Left forelimb (tissue), 1 donor: Measurements from ENCODE around the gene CDK2.
"Not testable (repeated sequence)": the region's sequence is repeated elsewhere in the genome, so short reads cannot be mapped to it uniquely, and the experiment has no call there.

ENCODE experiments used
- DNase-seq: peaks from one replicate; pipeline ENCODE4 v3.0.0-alpha.2; 2018; ENCODE audit warnings: low spot score

The CDK2 gene

DNA sequence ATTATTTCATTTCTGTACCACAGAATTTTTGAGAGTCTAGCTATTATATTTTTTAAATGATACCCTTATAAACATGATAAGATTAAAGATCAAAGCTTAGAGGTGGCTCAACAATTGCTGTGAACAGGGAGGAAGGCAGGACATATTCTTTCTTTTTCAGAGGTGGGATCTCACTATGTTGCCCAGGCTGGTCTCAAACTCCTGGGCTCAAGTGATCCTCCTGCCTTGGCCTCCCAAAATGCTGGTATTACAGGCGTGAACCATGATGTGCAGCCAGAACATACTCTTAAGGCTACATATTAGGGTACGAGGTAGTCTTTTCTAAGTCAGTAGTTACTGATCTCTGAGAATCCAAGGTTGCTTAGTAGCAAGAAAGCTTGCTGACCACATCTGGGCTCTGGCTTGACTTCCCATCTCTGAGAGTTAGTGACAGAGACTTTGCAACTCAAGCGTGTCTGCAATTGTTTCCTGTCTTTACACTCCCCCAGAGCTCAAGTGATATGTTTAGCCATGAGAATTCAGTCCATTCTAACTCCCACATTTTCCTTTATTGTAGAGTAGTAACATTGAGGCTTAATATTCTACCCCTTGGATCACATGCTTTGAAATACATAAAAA lies 15.8 kb downstream of the CDK2 start:
- DNase-seq: no peak

- DNase-seq: no peak
Observed at GRCh38 chr12:55983232-55983842, 16.7 kb downstream of the CDK2 start.

GRCh38 chr12:55984861-55985260 lies 18.2 kb downstream of the CDK2 start:
- DNase-seq: no peak

DNA sequence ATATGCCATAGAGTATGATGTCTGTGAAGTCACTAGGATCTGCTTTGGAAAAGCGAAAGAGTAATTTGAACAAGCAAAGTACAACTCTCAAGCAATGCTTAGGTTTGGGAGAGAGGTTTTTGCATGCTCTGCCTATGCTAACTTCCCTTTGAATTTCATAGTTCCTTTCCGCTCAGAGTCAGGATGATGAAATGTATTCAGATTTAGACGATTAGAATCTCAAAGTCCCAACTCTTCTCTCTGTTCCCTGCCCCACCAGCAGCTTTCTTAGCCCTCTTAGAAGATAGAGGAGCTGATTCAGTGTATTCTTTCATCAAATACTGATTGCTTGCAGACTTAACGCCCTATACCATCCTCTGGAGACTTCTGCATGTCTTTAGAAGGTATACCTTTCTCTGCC lies 18.7 kb downstream of the CDK2 start:
- no peak for DNase-seq

- DNase-seq: not testable (repeated sequence)
Observed at GRCh38 chr12:55985976-55986375, 19.3 kb downstream of the CDK2 start.

DNA sequence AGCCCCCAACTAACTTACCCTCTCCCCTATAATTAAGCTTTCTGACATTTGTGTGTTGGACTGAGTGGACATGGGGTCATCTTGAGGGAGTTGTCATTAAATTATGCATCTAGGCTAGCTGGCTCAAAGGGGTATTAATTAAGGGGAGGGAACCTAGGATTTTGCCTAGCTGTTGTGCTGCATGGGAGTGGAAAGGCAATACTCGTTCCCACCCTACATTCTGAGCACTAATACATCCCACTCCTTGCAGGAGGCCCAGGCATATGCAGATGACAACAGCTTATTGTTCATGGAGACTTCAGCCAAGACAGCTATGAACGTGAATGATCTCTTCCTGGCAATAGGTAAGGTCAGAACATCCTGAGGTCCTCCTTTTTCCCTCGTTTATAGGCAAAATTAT lies 24.5 kb downstream of the CDK2 start:
- no peak for DNase-seq

DNA sequence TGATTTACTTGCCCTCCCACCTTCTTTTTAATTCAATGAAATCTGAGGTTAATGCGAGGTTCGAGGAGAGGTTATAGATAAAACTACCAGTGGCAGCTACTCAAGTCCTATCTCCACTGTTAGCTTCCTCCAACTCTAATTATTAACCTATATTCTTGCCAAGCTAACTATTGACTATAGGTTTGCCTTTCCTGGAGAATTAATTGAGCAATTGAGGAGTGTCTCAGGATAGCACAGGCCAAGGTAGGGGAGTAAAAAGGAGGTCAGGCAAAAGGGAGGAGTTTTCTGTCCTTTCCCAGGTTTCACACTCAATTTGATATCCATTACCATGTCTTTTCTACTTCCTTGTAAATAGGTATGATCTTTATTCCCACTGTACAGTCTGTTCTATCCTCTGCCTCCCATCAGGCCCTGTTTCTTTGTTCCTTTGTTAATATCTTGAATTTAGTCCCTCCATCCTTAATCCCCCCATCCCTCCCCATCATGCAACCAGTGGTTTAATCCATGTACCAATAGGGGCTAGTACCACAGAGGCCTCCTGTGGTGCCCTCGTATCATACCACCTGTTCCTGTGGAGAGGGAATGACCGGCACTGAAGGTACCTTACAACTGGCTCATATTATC lies 26.7 kb downstream of the CDK2 start:
- DNase-seq: no peak

- no peak for DNase-seq
Observed at GRCh38 chr12:55995366-55995765, 28.7 kb downstream of the CDK2 start.

GRCh38 chr12:55996201-55996714 lies 29.6 kb downstream of the CDK2 start:
- DNase-seq: no peak

- DNase-seq: peak; percentile 93
Observed at GRCh38 chr12:55996715-55997534, 30.3 kb downstream of the CDK2 start, which contains the start of gene SUOX. Gene SUOX (plus strand): TSS chr12:55997276. CDS start chr12:56002222, 4,946 bp downstream.

DNA sequence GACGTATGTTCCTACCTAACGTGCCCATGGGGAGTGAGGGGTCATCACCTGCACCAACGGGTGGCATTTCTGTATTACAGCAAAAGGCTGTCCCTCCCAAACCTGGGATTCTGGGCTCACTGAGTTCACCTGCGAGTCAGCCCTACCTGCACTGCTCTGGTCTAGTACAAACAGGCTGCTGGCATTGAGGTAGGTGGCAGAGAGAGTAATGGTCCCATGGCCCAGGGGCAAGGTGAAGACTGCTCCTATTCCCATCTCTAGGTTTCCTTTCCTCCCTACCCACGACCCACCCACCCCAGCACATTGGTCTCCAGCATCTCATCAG lies 30.9 kb downstream of the CDK2 start:
- no peak for DNase-seq

DNA sequence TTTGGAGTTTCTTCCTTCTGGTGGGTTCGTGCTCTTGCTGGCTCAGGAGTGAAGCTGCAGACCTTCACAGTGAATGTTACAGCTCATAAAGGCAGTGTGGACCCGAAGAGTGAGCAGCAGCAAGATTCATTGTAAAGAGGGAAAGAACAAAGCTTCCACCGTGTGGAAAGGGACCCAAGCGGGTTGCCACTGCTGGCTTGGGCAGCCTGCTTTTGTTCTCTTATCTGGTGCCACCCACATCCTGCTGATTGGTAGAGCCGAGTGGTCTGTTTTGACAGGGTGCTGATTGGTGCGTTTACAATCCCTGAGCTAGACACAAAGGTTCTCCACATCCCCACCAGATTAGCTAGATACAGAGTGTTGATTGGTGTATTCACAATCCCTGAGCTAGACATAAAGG lies 32.9 kb downstream of the CDK2 start:
- DNase-seq: not testable (repeated sequence)

DNA sequence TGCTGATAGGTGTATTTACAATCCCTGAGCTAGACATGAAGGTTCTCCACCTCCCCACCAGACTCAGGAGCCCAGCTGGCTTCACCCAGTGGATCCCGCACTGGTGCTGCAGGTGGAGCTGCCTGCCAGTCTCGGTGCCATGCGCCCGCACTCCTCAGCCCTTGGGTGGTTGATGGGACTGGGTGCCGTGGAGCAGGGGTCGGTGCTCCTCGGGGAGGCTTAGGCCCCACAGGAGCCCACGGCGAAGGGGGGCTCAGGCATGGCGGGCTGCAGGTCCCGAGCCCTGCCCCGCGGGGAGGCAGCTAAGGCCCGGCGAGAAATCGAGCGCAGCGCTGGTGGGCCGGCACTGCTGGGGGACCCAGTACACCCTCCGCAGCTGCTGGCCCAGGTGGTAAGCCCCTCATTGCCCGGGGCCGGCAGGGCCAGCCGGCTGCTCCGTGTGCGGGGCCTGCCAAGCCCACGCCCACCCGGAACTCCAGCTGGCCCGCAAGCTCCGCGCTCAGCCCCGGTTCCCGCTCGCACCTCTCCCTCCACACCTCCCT lies 33.4 kb downstream of the CDK2 start:
- not testable (repeated sequence) for DNase-seq

DNA sequence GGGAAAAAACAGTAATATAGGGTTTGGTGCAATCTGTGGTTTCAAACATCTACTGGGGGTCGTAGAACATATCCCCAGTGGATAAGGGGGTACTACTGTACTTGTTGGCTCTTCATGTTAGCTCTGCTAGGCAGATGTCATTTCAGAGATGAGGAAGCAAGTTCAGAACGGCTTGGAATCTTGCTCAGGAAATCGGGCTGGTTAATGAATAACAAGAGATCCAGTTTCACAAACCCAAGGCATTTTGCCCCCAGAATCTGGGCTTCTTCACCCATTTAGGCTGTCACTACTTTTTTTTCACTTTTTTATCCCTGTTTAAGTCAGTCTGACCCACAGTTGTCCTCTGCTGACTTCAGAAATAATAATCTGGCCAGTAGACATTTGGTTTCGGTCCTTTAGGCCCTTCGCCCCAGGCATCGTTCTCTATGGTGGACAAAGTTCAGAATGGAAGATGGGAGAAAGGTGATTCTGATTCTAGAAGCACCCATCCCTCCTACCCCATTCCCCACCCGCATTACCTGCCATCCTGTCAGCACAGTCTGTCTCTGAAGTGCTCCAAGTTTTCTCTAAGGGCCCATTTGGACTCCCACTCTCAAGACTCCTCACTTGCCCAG lies 35.0 kb downstream of the CDK2 start:
- DNase-seq: no peak

- DNase-seq: not testable (repeated sequence)
Observed at GRCh38 chr12:56003376-56003775, 36.7 kb downstream of the CDK2 start.

DNA sequence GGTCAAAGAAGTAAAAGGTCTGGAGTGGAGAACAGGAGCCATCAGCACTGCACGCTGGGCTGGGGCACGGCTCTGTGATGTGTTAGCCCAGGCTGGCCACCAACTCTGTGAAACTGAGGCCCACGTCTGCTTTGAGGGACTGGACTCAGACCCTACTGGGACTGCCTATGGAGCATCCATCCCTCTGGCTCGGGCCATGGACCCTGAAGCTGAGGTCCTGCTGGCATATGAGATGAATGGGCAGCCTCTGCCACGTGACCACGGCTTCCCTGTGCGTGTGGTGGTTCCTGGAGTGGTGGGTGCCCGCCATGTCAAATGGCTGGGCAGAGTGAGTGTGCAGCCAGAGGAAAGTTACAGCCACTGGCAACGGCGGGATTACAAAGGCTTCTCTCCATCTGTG lies 37.6 kb downstream of the CDK2 start:
- DNase-seq: no peak

GRCh38 chr12:56007564-56008559 lies 41.2 kb downstream of the CDK2 start:
- DNase-seq: peak; percentile 85

DNA sequence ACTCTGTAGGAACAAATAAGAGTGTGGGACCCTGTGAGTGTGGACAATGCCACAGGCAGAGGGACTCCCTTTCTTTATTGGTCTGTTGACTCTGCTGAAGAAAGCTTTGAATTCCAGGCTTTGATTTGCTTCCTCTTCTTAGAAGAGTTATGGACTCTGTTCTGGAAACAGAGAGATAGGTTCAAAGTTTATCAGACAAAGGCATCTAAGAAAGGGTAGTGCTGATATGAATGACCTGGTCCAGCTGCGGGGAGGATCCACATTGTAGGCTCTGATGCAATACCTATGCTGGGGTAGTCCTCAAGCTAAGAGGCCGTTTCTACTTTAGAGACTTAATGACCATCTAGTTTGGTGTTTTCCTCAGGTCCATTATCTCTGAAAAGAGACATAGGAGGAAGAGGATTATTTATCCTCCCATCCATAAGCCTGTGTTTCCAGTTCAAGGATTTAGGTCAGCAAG lies 43.5 kb downstream of the CDK2 start:
- no peak for DNase-seq

DNA sequence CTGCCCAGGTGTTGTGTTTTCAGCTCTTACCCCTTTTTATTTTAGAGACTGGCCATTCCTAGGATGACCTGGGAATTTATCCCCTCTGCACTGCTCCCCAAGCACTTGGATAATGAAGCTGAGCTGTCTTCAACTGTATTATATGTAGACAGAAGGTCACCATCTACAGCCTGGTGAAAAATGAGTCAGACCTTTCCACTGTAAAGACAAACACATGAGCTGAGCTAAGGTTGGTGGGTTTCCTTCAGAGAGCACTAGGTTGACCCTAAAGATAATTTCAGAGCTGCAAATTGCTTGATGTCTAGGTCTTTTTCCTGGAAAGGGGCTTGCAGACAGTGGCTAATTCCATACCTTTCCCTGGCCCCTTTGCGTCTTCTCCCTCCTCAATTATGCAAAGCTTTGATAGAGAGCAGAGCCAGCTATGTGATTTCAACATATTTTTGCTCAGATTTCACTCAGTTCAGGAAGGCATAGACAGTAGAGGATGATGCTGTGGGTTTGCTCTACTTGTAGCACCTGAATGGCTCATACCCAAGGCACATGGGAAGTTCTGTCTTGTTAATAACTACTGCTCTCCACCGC lies 45.0 kb downstream of the CDK2 start:
- DNase-seq: no peak

DNA sequence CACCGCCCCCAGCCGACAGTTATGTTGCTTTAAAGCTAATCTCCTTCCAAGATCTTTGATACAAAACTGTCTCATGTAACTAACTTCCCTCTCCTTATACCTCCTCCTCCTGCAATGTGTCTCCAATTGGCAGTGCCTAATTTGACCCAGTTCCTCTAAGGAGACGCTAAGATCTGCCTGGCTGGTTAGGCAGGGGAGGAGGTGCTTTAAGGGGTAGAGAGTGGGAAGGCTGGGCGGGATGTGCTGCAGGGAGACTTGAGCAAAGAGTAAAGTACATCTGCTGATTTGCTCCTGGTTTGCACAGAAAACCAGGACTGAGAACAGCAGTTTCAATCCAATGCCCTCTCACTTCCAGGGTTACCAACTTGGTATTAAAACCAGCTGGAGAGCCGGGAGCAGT lies 46.9 kb downstream of the CDK2 start:
- DNase-seq: no peak
